Measurements from ENCODE around the gene RNF138.
"Not testable (repeated sequence)": the region's sequence is repeated elsewhere in the genome, so short reads cannot be mapped to it uniquely, and the experiment has no call there.

Gene RNF138

GRCh38 chr18:32091724-32092421 lies at the start of gene RNF138:
TSS of gene RNF138 (plus strand) at chr18:32091874. CDS start at chr18:32092777, 903 bp downstream.
- in situ Hi-C loops (cut with MboI; ENCODE audit: low sequenced_read_pairs): no loop called here

DNA sequence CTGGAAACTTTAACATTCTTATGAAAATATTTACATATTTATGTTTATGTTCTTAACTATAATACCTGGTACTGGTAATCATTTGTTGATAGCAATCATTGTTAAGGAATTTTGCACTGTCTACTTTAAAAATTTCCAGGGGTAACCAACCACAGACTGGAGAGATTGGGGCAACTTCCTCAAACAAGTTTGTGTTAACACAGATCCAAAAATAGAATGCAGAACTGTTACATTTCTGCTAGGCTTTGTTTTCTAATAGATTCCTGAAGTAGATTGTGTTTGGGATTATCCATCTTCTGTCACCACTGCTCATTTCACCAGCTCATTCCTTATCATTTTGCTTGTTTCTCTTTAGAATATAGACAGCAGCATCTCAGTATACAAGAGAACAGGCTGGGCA lies 49.3 kb upstream of the RNF138 start:
- in situ Hi-C loops (cut with MboI; ENCODE audit: low sequenced_read_pairs): no loop called here

- in situ Hi-C loops (cut with MboI; ENCODE audit: low sequenced_read_pairs): no loop called here
Observed at GRCh38 chr18:32048507-32049091, 43.1 kb upstream of the RNF138 start.

GRCh38 chr18:32049393-32050171 lies 42.1 kb upstream of the RNF138 start:
- in situ Hi-C loops (cut with MboI; ENCODE audit: low sequenced_read_pairs): no loop called here

GRCh38 chr18:32056613-32057358 lies 34.9 kb upstream of the RNF138 start:
- in situ Hi-C loops (cut with MboI; ENCODE audit: low sequenced_read_pairs): no loop called here

- in situ Hi-C loops (cut with MboI; ENCODE audit: low sequenced_read_pairs): no loop called here
Observed at GRCh38 chr18:32057624-32058165, 34.0 kb upstream of the RNF138 start.

DNA sequence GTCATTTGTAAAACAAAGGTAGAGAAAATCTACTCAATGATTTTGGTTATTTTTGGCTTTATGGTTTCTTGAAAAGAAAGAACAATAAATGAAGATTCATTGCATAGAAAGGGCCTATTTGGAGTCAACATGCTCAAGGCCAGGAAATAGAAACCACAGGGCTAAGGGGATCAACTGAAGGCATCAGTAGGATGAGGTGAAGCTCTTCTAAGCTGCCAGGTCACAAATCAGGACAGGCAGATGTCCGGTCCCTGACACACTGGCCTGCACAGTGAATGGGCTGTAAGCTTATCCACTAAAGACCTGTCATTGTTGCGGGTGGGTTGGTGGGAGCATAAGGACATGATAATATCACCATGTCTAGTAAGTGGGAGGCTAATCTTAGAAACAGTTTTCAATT lies 31.6 kb upstream of the RNF138 start:
- in situ Hi-C loops (cut with MboI; ENCODE audit: low sequenced_read_pairs): no loop called here

DNA sequence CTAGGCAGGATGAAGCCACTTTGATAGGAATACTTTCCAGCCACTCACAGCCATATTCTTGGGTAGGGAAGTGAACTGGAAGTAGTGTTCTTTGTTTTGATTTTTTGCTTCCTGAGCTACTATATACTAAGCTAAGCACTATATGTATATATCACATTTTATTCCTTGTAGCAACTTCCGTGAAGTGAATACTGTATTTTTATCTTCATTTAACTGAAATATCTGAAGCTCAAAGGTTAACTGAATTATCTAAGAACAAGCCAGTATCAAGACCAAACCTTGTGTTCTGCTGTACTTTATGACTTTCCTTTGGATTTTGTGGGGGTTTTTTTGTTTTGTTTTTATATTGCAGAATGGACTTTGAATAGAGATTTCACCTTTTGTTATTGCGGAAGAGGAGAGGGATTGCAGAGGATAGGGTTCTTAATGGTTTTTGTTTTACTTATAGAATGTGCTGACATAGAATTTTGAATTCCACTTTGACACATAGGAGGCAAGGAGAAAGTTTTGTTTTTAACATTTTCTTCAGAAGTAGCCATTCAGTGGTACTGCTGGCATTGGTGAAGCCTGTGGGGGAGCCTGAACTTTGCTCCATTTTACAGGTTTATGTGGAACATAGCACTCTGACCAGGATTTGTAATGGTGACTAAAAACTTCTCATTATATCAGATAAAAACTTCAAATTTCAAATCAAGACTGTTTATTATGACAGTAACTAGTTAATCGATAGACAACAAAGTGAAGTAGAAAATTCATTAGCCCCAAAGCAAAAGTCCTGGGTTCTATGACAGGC lies 24.1 kb upstream of the RNF138 start:
- in situ Hi-C loops (cut with MboI; ENCODE audit: low sequenced_read_pairs): no loop called here

- in situ Hi-C loops (cut with MboI; ENCODE audit: low sequenced_read_pairs): no loop called here
Observed at GRCh38 chr18:32072321-32072720, 19.4 kb upstream of the RNF138 start.

DNA sequence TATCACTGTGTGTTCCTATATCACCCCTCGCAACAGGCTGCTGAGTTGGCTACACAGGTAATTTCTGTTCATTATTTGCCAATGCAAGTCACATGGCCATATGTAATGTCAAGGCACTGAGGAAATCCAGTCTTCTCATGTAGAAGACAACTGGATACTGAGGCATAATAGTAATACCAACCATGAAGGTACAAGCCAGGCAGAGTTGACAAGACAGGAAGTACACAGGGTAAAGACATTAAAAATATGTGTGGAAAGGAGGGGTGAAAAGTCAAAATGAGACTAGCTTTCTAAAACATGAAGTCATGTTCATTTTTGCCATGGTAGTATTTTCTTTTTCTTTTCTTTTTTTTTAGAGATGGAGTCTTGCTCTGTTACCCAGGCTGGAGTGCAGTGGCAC lies 17.5 kb upstream of the RNF138 start:
- in situ Hi-C loops (cut with MboI; ENCODE audit: low sequenced_read_pairs): no loop called here

DNA sequence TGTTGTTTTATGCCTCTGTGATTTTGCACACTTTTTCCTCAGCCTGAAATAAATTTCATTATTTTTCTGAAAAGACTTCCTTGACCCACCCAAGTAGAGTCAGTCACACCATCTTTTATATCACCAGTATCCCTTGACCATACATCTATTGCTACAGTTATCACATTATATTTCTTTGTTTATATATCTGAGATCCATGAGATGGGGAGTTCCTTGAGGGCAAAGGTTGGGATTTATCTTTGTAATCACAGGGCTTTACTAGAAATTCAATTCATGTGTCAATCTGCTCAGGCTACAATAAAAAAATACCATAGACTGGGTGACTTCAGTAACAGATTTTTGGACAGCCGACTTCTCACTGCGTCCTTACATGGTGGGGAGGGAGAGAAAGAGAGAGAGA lies 12.8 kb upstream of the RNF138 start:
- in situ Hi-C loops (cut with MboI; ENCODE audit: low sequenced_read_pairs): no loop called here

- in situ Hi-C loops (cut with MboI; ENCODE audit: low sequenced_read_pairs): no loop called here
Observed at GRCh38 chr18:32081881-32082280, 9.8 kb upstream of the RNF138 start.

GRCh38 chr18:32083781-32084180 lies 7.9 kb upstream of the RNF138 start:
- in situ Hi-C loops (cut with MboI; ENCODE audit: low sequenced_read_pairs): no loop called here

DNA sequence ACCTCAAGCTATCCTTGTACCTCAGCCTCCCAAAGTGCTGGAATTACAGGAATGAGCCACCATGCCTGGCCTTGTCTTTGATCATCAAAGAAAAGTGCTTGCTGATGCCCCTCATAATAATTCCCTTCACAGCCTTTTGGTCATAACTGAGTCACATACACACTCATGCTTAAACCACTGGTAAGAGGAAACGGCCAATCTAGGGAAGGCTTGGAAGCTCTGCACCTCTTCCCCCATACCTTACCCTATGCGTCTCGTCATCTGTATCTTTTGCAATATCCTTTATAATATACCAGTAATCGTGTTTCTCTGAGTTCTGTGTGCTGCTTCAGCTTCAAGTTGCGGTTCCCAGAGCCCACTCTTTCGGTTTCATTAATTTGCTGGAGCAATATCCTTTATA lies 4.8 kb upstream of the RNF138 start:
- in situ Hi-C loops (cut with MboI; ENCODE audit: low sequenced_read_pairs): no loop called here

DNA sequence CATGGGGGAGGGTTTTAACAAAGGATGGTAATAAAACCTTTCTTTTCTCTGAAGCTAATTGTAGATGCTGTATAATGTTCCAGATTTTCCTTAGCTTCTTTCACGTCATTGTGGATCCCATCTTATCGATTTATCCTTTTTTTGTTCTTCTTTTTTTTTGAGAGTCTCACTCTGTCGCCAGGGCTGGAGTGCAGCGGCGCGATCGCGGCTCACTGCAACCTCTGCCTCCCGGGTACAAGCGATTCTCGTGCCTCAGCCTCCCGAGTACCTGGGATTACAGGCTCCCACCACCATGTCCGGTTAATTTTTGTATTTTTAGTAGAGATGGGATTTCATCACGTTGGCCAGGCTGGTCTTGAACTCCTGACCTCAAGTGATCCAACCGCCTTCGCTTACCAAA lies 843 bp upstream of the RNF138 start:
- in situ Hi-C loops (cut with MboI; ENCODE audit: low sequenced_read_pairs): not testable (repeated sequence)

GRCh38 chr18:32091325-32091723 lies 350 bp upstream of the RNF138 start:
- in situ Hi-C loops (cut with MboI; ENCODE audit: low sequenced_read_pairs): no loop called here

GRCh38 chr18:32092422-32093101 lies 888 bp downstream of the RNF138 start:
- in situ Hi-C loops (cut with MboI; ENCODE audit: low sequenced_read_pairs): no loop called here

- in situ Hi-C loops (cut with MboI; ENCODE audit: low sequenced_read_pairs): no loop called here
Observed at GRCh38 chr18:32093102-32093511, 1.4 kb downstream of the RNF138 start.

DNA sequence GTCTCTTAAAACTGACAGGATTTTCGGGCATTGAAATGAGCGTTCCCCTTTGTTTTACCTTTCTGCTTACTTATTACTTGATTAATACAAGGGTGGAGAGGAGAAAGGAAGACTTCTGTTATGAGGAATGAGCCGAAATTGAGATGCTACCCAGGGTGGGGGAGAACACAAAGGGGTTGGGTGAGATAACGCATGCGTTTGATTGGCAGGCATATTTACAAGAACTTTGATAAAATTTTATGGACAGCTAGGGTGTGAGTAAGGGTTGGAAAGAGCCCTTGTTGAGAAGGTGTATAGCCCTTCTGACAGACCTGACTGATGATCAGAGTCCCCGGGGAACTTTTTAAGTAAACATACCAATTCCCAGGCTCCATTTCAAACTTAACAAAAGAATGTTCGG lies 1.8 kb downstream of the RNF138 start:
- in situ Hi-C loops (cut with MboI; ENCODE audit: low sequenced_read_pairs): no loop called here

Measured in HL-60/S4 (cell line).